Panc1 (cell line): ENCODE results near the gene LLPH.

ENCODE experiments used
- CTCF ChIP-seq: fragments of 450-650 bp; IDR thresholded peaks from 2 replicates; pipeline ENCODE4 v1.5.1; 2017; ENCODE audit warnings: mild to moderate bottlenecking
- REST ChIP-seq, 2 experiments: IDR thresholded peaks; 2 replicates each; pipeline ENCODE4 v1.6.1; 2011 to 2012; ENCODE audit warnings: low read depth in 2 of 2, control low read depth in 1 of 2, low read length in 1 of 2, mild to moderate bottlenecking in 1 of 2, moderate library complexity in 1 of 2; ENCODE audit not compliant: insufficient read depth in 1 of 2
- SIN3A ChIP-seq: IDR thresholded peaks from 2 replicates; pipeline ENCODE4 v1.6.1; 2012; ENCODE audit warnings: low read depth, mild to moderate bottlenecking, low read length, moderate library complexity, borderline replicate concordance; ENCODE audit not compliant: insufficient read depth

- TF ChIP-seq SIN3A (no peak), CTCF (no peak), REST (IDR thresholded peaks at IDR 0.05; ENCODE audit: insufficient read depth in 1 of 2, low read depth in 2 of 2, low read length in 1 of 2) (no peak)
These were observed 13.3 kb upstream of the LLPH start for GRCh38 chr12:66143868-66144267.
